DND-41 (cell line): ENCODE measurements around the gene TMEM234.

ENCODE experiments used
- EZH2 ChIP-seq: IDR thresholded peaks from 3 replicates; pipeline ENCODE4 v1.6.1; 2012; ENCODE audit warnings: borderline replicate concordance, low read depth, mild to moderate bottlenecking, moderate library complexity, low read length, inconsistent platforms; ENCODE audit not compliant: severe bottlenecking
- TF ChIP-seq, protein P1 (sequence below): IDR thresholded peaks from 2 replicates; pipeline ENCODE4 v1.5.1; 2012; ENCODE audit warnings: borderline replicate concordance, low read length, moderate library complexity, mild to moderate bottlenecking; ENCODE audit not compliant: poor library complexity, severe bottlenecking; ENCODE audit errors: extremely low read depth

DNA sequence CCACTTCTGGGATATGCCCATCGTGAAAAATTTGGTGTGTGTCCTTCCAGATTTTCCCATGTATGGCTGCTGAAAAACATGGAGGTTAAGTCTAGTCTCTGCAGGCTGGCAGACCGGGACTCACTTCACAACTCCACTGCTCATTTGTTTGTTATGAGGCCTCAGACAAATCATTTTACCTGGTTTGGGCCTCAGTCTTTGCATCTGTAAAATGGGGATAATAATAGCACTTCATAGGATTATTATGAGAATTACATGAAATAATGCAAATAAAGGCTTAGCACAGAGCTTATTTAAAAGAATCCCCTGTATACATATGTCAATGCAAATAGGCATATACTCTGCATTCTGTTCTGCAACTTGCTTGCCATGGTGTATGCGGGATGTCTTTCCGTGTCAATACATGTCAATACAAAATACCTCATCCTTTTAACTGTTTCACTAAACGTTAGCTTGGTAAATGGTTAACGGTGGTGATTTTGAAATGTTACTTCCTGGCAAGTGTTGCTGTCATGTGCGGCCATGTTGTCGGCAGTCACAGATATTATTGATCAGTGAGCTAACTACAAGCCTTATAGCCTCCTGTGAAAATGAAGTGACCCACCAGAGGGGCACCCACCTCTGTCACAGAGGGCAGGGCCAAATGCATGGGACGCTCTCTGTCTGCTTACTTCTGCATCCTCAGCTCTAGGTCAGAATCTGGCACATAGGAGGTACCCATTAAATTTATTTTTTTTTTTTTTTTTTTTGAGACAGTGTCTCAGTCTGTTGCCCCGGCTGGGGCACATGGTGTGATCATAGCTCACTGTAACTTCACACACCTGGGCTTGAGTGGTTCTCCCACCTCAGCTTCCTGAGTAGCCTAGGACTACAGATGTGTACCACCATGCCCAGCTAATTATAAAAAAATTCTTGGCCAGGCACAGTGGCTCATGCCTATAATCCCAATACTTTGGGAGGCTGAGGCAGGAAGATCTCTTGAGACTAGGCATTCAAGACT, 33.2 kb upstream of the TMEM234 start:
- TF ChIP-seq, protein P1, sequence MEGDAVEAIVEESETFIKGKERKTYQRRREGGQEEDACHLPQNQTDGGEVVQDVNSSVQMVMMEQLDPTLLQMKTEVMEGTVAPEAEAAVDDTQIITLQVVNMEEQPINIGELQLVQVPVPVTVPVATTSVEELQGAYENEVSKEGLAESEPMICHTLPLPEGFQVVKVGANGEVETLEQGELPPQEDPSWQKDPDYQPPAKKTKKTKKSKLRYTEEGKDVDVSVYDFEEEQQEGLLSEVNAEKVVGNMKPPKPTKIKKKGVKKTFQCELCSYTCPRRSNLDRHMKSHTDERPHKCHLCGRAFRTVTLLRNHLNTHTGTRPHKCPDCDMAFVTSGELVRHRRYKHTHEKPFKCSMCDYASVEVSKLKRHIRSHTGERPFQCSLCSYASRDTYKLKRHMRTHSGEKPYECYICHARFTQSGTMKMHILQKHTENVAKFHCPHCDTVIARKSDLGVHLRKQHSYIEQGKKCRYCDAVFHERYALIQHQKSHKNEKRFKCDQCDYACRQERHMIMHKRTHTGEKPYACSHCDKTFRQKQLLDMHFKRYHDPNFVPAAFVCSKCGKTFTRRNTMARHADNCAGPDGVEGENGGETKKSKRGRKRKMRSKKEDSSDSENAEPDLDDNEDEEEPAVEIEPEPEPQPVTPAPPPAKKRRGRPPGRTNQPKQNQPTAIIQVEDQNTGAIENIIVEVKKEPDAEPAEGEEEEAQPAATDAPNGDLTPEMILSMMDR, result no peak
- TF ChIP-seq EZH2, result no peak
